T-helper 9 cell (primary cell): ENCODE results near the gene RFC3.

Experiments used
- DNase-seq: peaks from one replicate; pipeline ENCODE4 v3.0.0-alpha.2; 2020

Gene RFC3

DNA sequence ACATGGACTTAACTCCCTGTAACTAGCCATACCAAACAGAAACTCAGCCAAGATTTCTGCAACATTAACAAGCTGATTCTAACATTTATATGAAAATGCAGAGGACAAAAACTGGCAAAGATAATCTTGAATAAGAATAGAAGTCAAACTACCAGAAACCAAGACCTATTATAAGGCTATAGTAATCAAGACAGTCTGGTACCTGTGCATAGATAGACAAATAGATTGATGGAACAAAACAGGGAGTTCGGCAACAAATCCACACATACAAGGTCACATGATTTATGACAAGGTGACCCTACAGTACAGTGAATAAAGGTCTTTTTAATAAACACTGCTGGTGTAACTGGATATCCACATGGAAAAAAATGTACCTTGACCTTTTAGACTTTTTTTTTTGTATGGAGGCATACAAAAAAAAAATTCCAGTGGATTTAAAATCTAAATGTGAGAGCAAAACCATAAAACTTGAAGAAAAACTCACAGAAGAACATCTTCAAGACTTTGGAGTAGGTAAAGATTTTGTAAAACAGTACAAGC lies 2.9 kb upstream of the RFC3 start:
- no peak for DNase-seq

DNA sequence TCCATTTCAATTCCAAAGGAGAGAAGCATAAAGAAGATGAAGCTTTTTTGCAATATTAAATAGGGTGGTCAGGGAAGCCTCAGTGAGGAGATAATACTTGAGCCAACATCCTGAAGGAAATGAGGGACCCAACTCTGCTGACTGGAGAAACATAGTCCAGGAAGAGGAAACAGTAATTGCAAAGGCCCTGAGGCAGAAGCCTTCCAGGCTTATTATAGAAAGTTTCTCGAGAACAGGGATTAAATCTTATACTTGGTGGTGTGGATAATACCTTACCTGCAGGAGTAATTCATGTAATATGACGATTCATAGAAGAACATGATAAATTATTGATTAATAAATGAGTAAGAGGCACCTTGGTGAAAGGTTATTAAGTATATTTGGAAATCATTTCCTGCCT lies 1.0 kb upstream of the RFC3 start:
- no peak for DNase-seq

DNA sequence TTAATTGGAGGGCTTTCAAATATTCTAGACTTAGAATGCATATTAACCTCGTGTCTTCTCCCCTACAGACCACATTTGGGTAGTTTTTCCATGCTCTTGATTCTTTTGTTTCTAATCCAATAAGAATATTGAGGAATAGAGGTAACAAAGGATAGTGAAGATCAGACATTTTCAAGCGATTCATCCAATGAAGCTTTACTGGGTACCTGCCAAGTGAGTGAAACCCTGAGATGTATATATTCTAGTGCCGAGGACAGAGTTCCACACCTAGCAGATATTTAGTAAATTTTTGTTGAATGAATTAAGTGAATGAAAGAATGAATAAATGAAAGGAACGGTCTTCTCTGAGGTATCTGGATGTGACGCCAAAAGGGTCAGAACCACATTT lies 442 bp upstream of the RFC3 start:
- DNase-seq: no peak

DNA sequence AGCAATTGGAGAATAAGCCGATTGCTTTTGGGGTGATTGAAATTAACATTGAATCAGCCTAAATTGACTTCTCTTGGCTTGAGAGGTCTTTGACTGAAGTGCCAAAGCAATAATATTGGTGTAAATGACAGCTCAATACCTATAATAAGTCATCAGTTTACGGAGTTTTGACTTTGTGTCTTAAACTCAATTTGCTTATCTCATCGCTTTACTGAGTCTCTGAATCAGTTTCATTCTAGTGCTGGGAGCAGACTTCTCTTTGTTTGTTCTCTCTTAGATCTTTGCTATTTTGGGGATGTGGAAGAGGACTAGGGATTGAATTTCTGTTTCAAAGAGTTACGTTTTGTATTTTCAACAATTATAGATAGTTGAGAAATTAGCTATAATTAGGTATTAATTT lies 7.1 kb downstream of the RFC3 start:
- no peak for DNase-seq

DNA sequence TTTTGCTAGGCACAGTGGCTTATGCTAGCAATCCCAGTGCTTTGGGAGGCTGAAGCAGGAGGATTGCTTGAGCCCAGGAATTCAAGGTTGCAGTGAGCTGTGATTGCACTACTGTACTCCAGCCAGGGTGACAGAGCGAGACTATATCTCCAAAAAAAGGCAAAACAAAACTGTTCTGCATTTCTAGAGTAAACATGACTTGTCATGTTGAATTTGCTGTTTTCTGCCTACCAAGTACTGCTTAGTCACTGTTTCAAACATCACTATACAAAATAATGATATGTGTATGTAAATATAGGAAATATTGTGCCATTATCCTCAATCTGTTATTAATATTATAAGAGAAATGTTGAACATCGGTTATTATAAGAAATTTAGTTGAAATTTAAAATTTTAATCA lies 9.2 kb downstream of the RFC3 start:
- no peak for DNase-seq

DNA sequence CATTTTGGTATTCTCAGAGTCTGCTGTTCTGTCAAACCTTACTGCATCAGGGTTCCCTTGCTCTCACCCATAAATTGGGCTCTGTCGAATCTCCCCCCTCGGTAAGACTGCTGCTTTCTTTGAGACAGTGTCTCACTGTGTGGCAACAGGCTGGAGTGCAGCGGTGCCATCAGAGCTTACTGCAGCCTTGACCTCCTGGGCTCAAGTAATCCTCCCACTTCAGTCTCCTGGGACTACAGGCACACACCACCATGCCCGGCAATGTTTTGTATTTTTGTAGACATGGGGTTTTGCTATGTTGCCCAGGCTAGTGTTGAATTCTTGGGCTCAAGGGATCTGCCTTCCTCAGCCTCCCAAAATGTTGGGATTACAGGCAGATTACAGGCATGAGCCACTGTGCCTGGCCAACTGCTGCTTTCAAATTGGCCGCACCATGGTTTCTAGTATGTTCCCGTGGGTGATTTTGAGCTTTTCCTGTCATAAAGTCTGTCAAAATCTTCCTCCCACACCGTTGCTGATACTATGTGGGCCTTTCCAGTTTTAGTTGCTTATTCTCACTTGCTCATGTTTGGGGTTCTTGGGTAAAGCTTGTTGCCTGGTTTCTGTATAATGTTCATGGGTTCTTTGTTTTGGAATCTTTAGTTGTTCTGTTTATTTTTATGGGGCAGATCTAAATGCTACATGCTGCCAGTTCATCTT lies 10.6 kb downstream of the RFC3 start:
- no peak for DNase-seq

DNA sequence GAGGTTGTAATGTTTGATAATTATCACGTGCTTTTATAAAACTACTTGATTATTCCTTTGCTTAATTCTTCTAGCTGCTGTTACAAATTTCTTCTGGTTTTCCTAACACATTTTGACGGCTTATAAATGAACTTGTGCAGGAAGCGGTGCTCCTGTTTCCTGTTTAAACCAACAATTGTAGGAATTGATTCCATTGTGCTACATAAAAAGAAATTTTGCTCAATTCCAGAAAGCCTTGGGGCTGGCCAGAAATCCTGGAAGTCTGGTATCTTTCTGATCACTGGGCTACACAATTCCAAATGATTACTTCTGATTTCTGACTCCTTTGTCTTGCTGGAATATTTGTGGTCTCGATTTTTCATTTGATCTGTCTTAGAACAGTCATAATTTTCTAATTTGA lies 14.9 kb downstream of the RFC3 start:
- no peak for DNase-seq

DNA sequence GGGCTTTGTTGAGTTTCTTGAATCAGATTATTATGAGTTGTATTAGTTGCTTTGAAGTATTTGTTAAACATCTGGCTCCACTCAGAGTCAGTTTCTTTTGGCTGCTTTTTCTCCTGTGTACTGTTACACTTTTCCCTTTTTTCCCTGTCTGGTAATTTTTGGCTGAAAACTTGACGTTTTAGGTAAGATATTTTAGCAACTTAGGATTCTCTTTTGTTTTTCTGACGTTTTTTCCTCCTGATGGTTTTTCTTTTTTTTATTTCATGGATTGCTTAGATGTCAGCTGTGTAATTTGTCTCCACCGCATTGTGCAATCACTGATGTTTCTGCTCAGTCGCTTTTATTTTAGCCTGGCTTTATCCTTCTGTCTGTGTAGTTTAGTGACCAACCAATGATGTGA lies 20.7 kb downstream of the RFC3 start:
- no peak for DNase-seq

DNA sequence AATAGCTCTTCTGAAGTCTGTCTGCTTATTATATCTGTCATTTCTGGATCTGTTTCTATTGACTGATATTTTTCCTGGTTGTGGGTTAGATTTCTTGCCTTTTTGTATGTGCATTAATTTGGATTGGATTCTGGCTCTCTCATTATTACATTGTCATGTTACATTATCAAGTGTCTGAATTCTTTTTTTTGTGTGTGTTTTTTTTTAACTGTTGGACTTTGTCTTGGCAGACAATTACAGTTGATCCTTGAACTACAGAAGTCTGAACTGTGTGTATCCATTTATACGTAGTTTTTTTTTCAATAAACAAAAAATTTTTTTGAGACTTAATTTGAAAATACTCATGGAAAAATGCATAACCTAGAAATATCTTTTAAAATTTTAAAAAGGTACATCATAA lies 22.5 kb downstream of the RFC3 start:
- DNase-seq: no peak

DNA sequence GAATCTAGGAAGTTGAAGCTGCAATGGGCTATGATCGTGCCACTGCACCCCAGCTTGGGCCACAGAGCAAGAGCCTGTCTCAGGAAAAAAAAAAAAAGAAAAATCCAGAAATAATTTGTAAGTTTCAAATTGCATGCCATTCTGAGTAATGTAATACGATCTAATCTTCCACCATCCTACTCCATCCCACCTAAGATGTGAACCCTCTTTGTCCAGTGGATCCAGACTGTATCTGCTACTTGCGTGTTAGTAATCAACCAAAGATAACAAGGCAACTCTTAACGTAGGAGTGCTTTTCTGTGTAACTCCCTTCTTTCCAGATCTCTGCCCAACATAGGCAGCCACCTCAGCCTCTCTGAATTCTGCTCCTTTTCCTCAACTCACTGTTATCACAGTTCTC lies 24.3 kb downstream of the RFC3 start:
- DNase-seq: no peak

DNA sequence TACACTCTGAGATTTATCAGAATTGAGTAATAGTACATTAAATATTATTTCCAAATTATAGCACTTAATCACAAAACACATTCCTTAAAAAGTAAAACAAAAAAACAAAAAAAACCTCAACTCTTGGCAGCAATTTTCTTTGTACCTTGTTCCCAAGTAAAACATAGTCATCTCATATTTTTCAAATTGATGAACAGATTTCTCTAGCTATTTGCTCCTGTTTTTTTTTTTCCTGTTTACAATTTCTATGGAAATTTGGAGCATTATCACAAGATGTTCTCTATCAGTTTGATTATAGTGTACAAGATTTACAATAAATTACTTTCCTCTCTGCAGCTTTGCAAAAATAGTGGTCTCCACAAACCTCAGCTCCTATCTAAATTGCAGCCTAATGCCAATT lies 25.0 kb downstream of the RFC3 start:
- no peak for DNase-seq

DNA sequence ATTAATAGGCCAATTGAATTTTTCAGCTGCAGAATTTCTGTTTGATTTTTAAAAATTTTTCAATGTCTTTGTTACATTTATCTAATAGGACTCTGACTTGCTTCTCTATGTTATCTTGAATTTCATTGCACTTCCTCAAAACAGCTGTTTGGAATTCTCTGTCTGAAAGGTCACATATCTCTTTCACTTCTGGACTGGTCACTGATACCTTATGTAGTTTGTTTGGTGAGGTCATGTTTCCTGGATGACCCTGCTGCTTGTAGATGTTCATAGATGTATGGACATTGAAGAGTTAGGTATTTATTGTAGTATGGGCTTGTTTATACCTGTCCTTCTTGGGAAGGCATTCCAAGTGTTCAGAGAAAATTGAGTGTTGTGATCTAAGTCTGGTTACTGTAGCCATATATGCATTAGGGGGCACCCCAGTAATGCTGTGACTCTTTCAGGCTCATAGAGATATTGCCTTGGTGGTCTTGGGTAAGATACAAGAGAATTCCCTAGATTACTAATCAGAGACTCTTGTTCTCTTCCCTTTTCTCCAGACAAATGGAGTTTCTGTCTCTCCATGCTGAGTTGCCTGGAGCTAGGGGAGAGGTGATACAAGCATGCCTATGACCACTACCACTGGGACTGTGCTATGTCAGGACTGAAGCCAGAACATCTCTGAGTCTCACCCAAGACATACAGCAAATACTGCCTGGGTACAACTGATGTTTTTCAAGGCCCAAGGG lies 27.8 kb downstream of the RFC3 start:
- no peak for DNase-seq

DNA sequence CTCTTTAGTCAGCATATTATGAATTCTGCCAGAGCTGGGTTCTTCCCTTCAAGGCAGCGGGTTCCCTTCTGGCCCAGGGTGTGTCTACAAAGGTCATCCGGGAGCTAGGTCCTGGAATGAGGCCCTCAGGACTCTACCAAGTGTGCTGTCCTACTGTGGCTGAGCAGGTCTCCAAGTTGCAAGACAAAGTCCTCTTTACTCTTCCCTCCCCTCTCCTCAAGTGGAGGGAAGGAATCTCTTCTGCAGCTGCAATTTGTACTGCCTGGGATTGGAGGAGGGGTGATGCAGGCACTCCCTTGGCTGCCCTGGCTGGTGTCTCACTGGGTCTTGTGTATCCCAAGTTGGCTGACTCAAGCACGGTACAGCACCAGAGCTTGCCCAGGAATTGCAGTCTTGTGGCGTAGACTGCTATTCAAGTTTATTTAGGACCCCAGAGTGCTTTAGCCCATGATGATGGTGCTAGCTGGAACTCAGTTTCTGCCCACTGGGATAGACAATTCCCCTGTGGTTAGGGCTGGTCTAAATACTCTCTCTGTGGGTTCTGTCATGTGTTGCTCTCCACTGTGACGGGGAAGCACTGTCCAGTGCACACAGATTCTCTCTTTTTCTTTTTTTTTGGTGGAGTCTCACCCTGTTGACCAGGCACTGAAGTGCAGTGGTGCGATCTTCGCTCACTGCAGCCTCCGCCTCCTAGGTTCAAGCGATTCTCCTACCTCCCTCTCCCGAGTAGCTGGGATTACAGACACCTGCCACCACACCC lies 28.5 kb downstream of the RFC3 start:
- DNase-seq: no peak

DNA sequence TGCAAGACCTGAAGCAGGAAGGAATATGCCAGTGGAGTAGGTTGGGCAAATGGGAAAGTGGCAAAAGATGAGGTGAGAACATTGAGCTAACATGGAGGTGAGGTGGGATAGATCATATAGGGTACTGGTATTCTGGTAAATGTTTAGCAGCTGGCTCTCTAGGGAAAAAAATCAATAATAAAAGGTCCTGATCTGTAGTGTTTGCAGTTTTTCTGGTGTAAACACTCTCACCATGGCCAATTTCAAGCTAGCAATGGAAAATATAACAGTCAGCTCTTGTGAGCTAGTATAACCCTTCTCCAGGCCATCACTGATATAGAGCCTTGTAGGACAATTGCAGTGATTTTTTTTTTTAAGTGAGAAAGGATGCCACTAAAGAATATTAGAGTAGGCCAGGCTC lies 31.3 kb downstream of the RFC3 start:
- no peak for DNase-seq

DNA sequence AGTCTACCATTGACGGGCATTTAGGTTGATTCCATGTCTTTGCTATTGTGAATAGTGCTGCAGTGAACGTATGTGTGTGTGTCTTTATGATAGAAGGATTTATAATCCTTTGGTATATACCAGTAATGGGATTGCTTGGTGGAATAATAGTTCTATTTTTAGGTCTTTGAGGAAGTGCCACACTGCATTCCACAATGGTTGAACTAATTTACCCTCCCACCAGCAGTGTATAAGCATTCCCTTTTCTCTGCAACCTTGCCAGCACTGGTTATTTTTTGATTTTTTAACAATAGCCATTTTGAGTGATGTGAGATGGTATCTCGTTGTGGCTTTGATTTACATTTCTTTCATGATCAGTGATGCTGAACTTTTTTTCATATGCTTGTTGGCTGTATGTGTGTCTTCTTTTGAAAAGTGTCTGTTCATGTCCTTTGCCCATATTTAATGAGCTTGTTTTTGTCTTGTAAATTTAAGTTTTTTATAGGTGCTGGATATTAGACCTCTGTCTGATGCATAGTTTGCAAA lies 37.5 kb downstream of the RFC3 start:
- DNase-seq: no peak

DNA sequence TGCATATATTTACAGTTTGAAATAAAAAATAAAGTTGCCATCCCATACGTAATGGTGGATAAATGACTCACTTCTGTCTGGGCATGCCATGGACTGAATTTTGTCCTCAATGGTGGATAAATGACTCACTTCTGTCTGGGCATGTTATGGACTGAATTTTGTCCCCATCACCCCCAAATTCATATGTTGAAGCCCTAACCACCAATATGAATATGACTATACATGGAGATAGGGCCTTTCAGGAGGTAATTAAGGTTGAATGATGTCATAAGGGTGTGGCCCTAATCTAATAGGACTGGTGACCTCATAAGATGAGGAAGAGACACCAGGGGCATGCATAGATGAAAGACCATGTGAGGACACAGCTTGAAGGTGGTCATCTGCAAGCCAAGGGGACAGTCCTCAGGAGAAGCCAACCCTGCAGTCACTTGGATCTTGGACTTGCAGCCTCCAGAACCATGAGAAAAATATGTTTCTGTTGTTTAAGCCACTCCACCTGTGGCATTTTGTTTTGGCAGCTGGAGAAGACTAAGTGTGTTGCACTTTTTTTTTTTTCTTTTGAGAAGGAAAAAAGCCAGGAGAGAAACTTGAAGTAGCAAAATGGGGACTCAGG lies 41.8 kb downstream of the RFC3 start:
- no peak for DNase-seq

DNA sequence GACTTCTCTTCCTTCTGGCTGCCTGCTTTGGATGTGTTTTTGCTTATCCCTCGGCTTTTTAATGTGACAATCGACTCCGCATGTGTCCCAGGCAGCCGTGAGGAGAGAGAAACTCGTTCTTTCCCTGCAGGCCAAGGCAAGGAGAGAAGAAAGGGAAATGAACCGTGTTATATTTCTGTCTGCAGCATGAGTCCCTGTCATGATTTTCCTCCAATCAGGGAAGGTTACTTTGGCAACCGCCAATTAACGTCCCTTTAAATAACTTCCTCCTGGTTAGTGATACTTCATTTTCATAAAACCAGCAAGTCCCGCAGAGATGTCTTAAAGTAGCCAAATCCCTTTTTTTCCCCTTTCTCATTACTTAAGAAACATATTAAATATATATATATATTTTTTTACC lies 42.6 kb downstream of the RFC3 start:
- DNase-seq: no peak

DNA sequence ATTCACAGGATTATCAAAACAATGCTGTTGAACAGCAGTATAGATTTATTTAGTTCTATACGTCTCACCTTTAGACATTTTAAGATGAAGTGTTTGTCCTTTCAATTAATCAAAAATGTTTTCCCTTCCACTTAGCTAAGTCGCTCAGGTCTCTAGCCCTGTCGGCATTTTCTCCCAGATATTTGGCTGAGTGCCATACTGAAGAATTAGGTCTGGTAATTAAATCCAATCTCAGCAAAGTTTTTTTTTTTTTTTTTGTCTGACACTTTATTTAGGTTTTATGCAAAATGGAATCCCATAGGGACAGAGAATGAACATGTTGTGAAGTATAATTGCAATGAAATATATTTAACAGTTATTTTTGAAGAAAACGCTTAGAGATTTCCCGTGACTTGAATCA lies 44.1 kb downstream of the RFC3 start:
- DNase-seq: no peak

DNA sequence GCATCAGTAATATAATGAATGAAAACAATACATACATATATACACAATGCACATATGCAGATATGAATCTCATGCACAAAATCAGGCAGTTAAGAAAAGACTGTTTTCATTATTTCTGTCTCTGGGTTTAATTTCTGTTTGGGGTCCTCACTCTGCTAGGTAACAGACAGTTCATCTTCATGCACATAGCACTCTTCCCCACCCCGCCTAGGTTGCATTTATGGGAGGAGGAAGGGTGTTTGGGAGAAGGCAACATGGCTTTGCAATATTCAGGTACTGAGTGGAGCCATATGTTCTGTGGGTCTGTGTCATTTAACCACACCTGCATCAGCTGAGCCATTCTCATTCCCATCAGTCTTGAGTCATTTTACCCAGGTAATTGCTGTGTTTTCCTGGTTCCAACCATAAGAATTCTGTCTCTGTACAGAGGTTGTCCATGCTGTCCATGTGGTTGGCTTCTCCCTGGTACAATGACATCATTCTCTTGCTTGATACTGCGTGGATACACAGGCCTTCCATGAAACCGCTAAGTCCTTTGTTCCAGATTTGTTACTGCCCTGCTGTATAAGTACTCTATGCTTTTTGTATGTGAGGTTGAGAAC lies 45.3 kb downstream of the RFC3 start:
- no peak for DNase-seq

DNA sequence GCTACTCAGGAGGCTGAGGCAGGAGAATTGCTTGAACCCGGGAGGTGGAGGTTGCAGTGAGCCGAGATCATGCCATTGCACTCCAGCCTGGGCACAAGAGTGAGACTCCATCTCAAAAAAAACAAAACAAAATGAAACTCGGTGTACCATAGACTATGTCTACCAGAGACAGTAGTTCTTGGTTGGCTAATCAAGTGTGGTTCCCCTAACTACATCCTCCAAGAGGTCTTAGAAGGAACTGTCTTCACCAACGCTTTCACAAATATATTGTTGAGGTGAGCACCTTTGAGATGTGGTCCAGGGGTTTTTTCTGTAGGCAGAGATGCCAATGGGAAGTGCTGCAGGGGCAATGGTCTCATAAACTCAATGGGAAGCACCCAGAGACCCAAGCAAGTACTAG lies 48.0 kb downstream of the RFC3 start:
- no peak for DNase-seq

DNA sequence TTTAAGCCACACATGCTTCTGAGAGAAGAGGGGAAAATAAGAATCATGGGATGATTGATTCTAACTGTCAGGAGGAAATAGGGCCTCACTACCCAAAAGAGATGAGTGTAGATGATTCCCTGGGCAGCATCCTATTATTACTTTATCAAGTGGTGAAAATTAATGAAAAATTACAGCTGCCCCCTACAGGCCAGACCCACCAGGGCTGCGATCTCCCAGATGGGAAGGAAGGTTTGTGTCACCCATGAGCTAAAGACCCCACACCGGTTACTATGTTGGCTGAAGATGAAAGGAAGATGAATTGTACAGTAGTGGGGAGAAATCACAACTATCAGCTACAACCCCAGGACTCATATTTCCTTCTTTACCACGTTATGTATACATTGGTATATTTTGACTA lies 49.5 kb downstream of the RFC3 start:
- no peak for DNase-seq

DNA sequence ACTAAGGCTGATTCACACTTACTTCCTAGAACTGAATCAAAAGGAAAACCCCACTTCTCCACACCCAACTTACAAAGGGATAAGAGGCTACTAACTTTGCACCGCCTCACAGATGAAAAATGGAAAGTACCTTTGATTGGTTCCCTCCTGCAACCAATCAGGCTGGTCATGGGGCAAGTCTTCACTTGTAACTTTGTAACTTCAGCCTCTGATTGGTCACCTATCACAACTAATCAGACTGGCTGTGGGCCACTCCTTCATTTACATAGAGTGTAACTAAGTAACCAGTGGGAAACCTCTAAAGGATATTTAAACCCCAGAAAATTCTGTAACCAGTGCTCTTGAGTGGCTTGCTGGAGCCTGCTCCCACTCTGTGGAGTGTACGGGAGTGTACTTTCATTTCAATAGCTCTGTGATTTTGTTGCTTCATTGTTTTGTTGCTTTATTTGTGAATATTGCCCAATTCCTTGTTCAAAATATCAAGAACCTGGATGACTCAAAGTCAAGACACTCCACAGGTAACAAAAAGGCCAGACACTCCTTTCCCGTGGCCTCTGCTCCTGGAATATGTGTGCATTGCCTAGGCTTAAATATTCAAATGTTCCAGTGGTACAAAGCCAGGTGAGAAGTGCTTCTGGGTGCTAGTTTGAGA lies 50.5 kb downstream of the RFC3 start:
- no peak for DNase-seq
